ENCODE results near the gene TSPAN5. TPM values are rescaled to one million over a fixed set of nuclear protein-coding genes. Genes with fewer than 3 reads are reported as not detected.

Gene TSPAN5
- total RNA-seq, 4 donors from 2014 or later = 25.5 to 41.5 (median 36.5) TPM

DNA sequence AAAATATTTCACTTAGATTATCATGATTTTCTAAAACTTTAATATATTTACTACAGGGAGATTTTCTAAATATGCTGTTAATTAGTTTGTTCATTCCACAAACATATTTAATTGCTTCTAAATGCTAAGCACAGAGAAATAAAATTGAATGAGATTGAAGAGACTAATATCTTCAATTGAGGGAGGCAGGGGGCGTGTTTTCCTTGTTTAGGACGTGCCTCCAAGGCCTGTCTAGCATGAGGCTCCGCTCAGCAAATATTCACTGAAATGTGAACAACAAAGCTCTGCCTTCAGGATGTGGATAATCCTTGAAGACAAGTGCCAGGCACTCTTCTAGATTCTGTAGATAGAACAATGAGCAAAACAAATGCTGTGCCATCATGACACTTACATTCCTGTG lies 98.1 kb downstream of the TSPAN5 start:
- 81 to 90% methylated on average over 3 of the region's 3 CpGs for WGBS, 2 donors
- no peak for DNase-seq (ENCODE audit: low spot score in 2 of 2)
- no peak overlapping the region for H3K4me3 ChIP-seq (ENCODE audit: low read depth, poor library complexity, severe bottlenecking)
- no peak for TF ChIP-seq POLR2A (IDR thresholded peaks at IDR 0.05)
- TF ChIP-seq, protein P1, sequence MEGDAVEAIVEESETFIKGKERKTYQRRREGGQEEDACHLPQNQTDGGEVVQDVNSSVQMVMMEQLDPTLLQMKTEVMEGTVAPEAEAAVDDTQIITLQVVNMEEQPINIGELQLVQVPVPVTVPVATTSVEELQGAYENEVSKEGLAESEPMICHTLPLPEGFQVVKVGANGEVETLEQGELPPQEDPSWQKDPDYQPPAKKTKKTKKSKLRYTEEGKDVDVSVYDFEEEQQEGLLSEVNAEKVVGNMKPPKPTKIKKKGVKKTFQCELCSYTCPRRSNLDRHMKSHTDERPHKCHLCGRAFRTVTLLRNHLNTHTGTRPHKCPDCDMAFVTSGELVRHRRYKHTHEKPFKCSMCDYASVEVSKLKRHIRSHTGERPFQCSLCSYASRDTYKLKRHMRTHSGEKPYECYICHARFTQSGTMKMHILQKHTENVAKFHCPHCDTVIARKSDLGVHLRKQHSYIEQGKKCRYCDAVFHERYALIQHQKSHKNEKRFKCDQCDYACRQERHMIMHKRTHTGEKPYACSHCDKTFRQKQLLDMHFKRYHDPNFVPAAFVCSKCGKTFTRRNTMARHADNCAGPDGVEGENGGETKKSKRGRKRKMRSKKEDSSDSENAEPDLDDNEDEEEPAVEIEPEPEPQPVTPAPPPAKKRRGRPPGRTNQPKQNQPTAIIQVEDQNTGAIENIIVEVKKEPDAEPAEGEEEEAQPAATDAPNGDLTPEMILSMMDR (IDR thresholded peaks at IDR 0.05) = no peak
- intact Hi-C loops (cut with DNase I; ENCODE audit: low total_unique reads) = no loop called here

DNA sequence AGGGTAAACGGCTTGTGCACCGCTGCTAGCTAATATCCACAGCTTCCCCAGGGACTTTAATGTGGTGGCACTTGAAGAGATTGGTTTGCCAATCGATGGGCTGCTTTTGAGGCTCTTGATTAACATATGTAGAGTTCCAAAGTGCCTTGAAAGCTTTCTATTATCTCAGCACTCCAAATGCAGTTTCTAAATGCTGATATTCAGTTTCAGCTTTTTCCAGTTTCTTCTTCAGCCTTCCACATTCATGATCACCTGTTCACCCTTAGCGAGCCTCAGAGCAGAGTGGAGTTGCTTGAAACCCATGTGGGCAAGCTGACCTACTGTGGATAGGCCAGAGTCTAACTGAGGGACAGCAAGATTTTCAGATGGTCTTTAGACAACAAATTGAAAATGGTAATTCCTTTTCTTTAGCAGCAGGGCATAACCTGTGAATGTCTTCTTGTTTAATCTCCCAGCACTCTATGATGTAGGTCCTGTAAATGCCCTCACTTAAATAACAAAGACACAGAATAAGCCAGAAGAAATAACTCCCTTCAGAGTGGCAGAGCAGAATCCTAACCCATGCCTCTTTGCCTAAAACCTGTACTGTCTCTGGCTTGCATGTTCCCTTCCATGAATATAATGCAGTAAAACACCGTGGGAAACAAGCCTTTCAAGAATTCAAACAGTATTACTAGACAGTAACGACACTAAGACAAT lies 99.8 kb downstream of the TSPAN5 start:
- WGBS, 2 donors = 78 to 79% methylated on average over 6 of the region's 6 CpGs
- no peak overlapping the region for H3K4me3 ChIP-seq (ENCODE audit: low read depth, poor library complexity, severe bottlenecking)
- TF ChIP-seq POLR2A (IDR thresholded peaks at IDR 0.05) = no peak
- TF ChIP-seq, protein P1 (IDR thresholded peaks at IDR 0.05) = no peak
- intact Hi-C loops (cut with DNase I; ENCODE audit: low total_unique reads) = no loop called here
- no peak for DNase-seq (ENCODE audit: low spot score in 2 of 2)

DNA sequence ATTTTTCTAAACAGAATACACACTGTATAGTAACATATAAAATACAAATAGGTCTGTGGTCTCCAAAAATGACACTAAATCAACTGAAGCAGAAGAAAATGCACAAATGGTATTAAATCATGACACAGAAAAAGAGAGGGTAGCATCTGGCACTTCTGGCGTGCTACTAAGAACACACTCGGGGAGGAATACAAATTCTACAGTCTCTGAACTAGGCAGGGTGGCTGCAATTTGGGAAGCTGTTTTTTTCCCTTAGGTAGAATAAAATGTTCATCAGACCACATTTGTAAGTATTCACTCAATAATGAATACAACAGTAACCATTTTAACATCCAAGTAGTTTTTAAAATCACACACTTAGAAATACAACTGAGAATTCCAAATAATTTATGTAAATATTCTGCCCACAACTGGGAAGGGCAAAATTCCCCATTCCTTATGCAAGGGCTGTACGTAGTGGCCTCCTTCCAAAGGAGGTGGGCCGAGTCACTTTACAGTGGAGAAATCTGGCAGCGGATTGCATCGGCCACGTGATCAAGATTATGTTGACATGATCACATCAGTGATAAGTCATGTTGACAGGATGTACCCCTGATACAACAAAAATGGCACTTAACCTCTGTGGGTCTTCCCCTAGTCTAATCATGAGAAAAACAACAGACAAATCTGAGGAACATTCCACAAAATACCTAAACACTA lies 101.1 kb downstream of the TSPAN5 start:
- 51 to 60% methylated on average over 7 of the region's 7 CpGs for WGBS, 2 donors
- intact Hi-C loops (cut with DNase I; ENCODE audit: low total_unique reads) = no loop called here
- no peak overlapping the region for H3K4me3 ChIP-seq (ENCODE audit: low read depth, poor library complexity, severe bottlenecking)
- DNase-seq (ENCODE audit: low spot score in 2 of 2) = no peak
- no peak for TF ChIP-seq POLR2A (IDR thresholded peaks at IDR 0.05)
- TF ChIP-seq, protein P1 (IDR thresholded peaks at IDR 0.05) = no peak

DNA sequence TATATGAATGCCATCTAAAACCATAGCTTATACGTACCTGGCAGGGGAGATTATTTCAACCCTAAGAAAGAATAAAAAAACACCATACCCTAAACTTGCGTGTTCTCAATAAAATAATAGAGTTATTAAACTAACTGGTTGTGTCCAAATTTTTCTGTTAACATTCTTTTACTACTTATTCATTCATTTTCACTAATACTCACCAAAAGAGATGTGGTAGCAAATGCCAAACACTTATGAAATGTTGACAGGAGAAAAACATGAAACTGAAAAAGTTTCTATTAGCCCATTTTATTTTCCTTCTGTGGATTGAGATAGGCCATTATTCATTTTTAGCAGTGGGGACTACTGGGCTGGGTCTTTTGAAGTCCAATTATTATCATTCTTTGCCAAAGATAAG lies 102.0 kb downstream of the TSPAN5 start:
- intact Hi-C loops (cut with DNase I; ENCODE audit: low total_unique reads) = no loop called here
- TF ChIP-seq POLR2A (IDR thresholded peaks at IDR 0.05) = no peak
- TF ChIP-seq, protein P1 (IDR thresholded peaks at IDR 0.05) = no peak
- no peak for DNase-seq (ENCODE audit: low spot score in 2 of 2)
- WGBS, 2 donors = 73 to 75% methylated on average over 2 of the region's 2 CpGs
- H3K4me3 ChIP-seq (ENCODE audit: low read depth, poor library complexity, severe bottlenecking) = no peak overlapping the region

DNA sequence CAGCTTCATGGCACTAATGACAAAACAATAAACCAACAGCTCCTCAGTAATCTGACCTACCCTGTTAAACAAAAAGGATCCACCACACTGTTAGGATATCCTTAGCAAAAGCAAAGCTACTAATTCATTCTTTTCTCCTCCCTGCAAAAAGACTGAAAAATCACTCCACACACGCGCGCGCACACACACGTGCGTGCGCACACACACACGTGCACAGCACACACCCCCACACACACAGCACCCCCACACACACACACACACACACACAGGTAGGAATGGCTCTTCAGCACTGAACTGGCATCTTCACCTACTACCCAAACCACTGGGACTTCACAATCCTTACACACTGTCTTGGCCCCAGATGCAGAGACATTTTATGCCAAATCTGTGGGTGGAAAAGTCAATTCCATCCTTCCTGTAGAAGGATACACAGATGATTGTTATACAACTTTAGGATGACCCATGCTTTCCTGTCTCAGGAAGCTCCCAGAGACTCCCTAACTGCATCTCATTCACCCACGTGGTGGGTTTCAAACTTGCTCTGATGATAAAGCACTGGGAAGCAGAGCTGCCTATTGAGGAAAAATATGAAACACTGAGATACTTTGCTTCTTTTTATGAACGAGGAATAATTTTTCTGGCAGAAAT lies 102.5 kb downstream of the TSPAN5 start:
- WGBS, 2 donors = 67 to 81% methylated on average over 10 of the region's 10 CpGs
- no peak overlapping the region for H3K4me3 ChIP-seq (ENCODE audit: low read depth, poor library complexity, severe bottlenecking)
- DNase-seq (ENCODE audit: low spot score in 2 of 2) = no peak
- TF ChIP-seq POLR2A (IDR thresholded peaks at IDR 0.05) = no peak
- TF ChIP-seq, protein P1 (IDR thresholded peaks at IDR 0.05) = no peak
- intact Hi-C loops (cut with DNase I; ENCODE audit: low total_unique reads) = no loop called here

Measured in lower leg skin (tissue), 4 donors.